HEK293 (cell line): Measurements from ENCODE around the gene KAT2B.

Source experiments
- FEZF1 ChIP-seq: fragments of 450-650 bp; formaldehyde crosslinking; IDR thresholded peaks from 2 replicates; pipeline ENCODE4 v1.5.1; 2016; ENCODE audit warnings: missing biosample characterization, missing genetic modification characterization
- GFI1B ChIP-seq: fragments of 450-650 bp; formaldehyde crosslinking; IDR thresholded peaks from 2 replicates; pipeline ENCODE4 v1.5.1; 2016; ENCODE audit warnings: missing biosample characterization, missing genetic modification characterization
- HOXC10 ChIP-seq: sonication (generic); formaldehyde crosslinking; IDR thresholded peaks from 2 replicates; pipeline ENCODE4 v1.8.1; 2023; ENCODE audit warnings: mild to moderate bottlenecking, missing genetic modification reagents
- KLF17 ChIP-seq: fragments of 450-650 bp; formaldehyde crosslinking; IDR thresholded peaks from 2 replicates; pipeline ENCODE4 v1.5.1; 2016; ENCODE audit warnings: missing biosample characterization, missing genetic modification characterization
- KLF9 ChIP-seq: fragments of 450-650 bp; formaldehyde crosslinking; IDR thresholded peaks from 2 replicates; pipeline ENCODE4 v1.5.1; 2016; ENCODE audit warnings: missing biosample characterization, missing genetic modification characterization, low read depth
- REST ChIP-seq: fragments of 450-650 bp; formaldehyde crosslinking; IDR thresholded peaks from 2 replicates; pipeline ENCODE4 v1.5.1; 2016; ENCODE audit warnings: missing biosample characterization, missing genetic modification characterization
- TRIM28 ChIP-seq: IDR thresholded peaks from 2 replicates; pipeline ENCODE4 v1.6.1; 2011; ENCODE audit warnings: low read length, control low read depth, borderline replicate concordance
- WT1 ChIP-seq: fragments of 450-650 bp; formaldehyde crosslinking; IDR thresholded peaks from 2 replicates; pipeline ENCODE4 v1.5.1; 2016; ENCODE audit warnings: missing biosample characterization, missing genetic modification characterization
- ZBTB6 ChIP-seq: fragments of 450-650 bp; formaldehyde crosslinking; IDR thresholded peaks from 2 replicates; pipeline ENCODE4 v1.5.1; 2017; ENCODE audit warnings: missing biosample characterization, missing genetic modification characterization
- ZFP3 ChIP-seq: fragments of 450-650 bp; formaldehyde crosslinking; IDR thresholded peaks from 2 replicates; pipeline ENCODE4 v1.5.1; 2016; ENCODE audit warnings: low read depth, missing biosample characterization, missing genetic modification characterization
- ZNF112 ChIP-seq: fragments of 450-650 bp; formaldehyde crosslinking; IDR thresholded peaks from 2 replicates; pipeline ENCODE4 v1.5.0; 2017; ENCODE audit warnings: missing biosample characterization, missing genetic modification characterization
- ZNF132 ChIP-seq: fragments of 450-650 bp; formaldehyde crosslinking; IDR thresholded peaks from 2 replicates; pipeline ENCODE4 v1.5.1; 2017; ENCODE audit warnings: missing biosample characterization, missing genetic modification characterization, borderline replicate concordance
- ZNF155 ChIP-seq: fragments of 450-650 bp; formaldehyde crosslinking; IDR thresholded peaks from 2 replicates; pipeline ENCODE4 v1.5.1; 2016; ENCODE audit warnings: missing biosample characterization, missing genetic modification characterization
- ZNF18 ChIP-seq: fragments of 450-650 bp; formaldehyde crosslinking; IDR thresholded peaks from 2 replicates; pipeline ENCODE4 v1.5.1; 2016; ENCODE audit warnings: missing biosample characterization, missing genetic modification characterization
- ZNF19 ChIP-seq: fragments of 450-650 bp; formaldehyde crosslinking; IDR thresholded peaks from 2 replicates; pipeline ENCODE4; 2016; ENCODE audit warnings: missing biosample characterization, missing genetic modification characterization, low read depth
- ZNF23 ChIP-seq: fragments of 450-650 bp; formaldehyde crosslinking; IDR thresholded peaks from 2 replicates; pipeline ENCODE4 v1.5.1; 2016; ENCODE audit warnings: missing biosample characterization, missing genetic modification characterization, borderline replicate concordance
- ZNF391 ChIP-seq: fragments of 450-650 bp; formaldehyde crosslinking; IDR thresholded peaks from 2 replicates; pipeline ENCODE4 v1.5.1; 2016; ENCODE audit warnings: low read depth, missing biosample characterization, missing genetic modification characterization, borderline replicate concordance
- ZNF426 ChIP-seq: fragments of 450-650 bp; formaldehyde crosslinking; IDR thresholded peaks from 2 replicates; pipeline ENCODE4 v1.5.1; 2017; ENCODE audit warnings: missing biosample characterization, missing genetic modification characterization, mild to moderate bottlenecking, inconsistent platforms, moderate library complexity
- ZNF529 ChIP-seq: fragments of 450-650 bp; formaldehyde crosslinking; IDR thresholded peaks from 2 replicates; pipeline ENCODE4 v1.5.1; 2017; ENCODE audit warnings: missing genetic modification characterization, missing biosample characterization; ENCODE audit not compliant: insufficient replicate concordance
- ZNF544 ChIP-seq: fragments of 450-650 bp; formaldehyde crosslinking; IDR thresholded peaks from 2 replicates; pipeline ENCODE4 v1.5.0; 2017; ENCODE audit warnings: missing biosample characterization, missing genetic modification characterization
- ZNF549 ChIP-seq: fragments of 450-650 bp; IDR thresholded peaks from 2 replicates; pipeline ENCODE4 v1.5.1; 2018; ENCODE audit warnings: missing biosample characterization, missing genetic modification characterization, mild to moderate bottlenecking, inconsistent platforms, moderate library complexity
- ZNF555 ChIP-seq: fragments of 450-650 bp; formaldehyde crosslinking; conservative IDR thresholded peaks from 2 replicates; pipeline ENCODE4 v1.5.1; 2017; ENCODE audit warnings: missing biosample characterization, mild to moderate bottlenecking, missing genetic modification characterization, inconsistent platforms
- ZNF561 ChIP-seq: fragments of 450-650 bp; IDR thresholded peaks from 2 replicates; pipeline ENCODE4 v1.5.1; 2018; ENCODE audit warnings: missing biosample characterization, missing genetic modification characterization, borderline replicate concordance
- ZNF571 ChIP-seq: fragments of 450-650 bp; formaldehyde crosslinking; IDR thresholded peaks from 2 replicates; pipeline ENCODE4 v1.5.0; 2017; ENCODE audit warnings: missing biosample characterization, missing genetic modification characterization
- ZNF626 ChIP-seq: fragments of 450-650 bp; sonication (Bioruptor Pico); formaldehyde crosslinking; IDR thresholded peaks from 2 replicates; pipeline ENCODE4 v1.5.1; 2018; ENCODE audit warnings: missing biosample characterization, missing genetic modification characterization, inconsistent platforms
- ZNF660 ChIP-seq: fragments of 450-650 bp; IDR thresholded peaks from 2 replicates; pipeline ENCODE4 v1.5.1; 2018; ENCODE audit warnings: missing biosample characterization, mild to moderate bottlenecking, missing genetic modification characterization
- ZNF777 ChIP-seq: fragments of 450-650 bp; formaldehyde crosslinking; IDR thresholded peaks from 2 replicates; pipeline ENCODE4 v1.5.1; 2017; ENCODE audit warnings: missing biosample characterization, missing genetic modification characterization, borderline replicate concordance
- ZNF785 ChIP-seq: fragments of 450-650 bp; formaldehyde crosslinking; IDR thresholded peaks from 2 replicates; pipeline ENCODE4 v1.5.1; 2016; ENCODE audit warnings: missing biosample characterization, missing genetic modification characterization
- ZNF792 ChIP-seq: fragments of 450-650 bp; formaldehyde crosslinking; IDR thresholded peaks from 2 replicates; pipeline ENCODE4 v1.5.1; 2016; ENCODE audit warnings: missing biosample characterization, missing genetic modification characterization
- ZSCAN18 ChIP-seq: fragments of 450-650 bp; formaldehyde crosslinking; IDR thresholded peaks from 2 replicates; pipeline ENCODE4 v1.5.1; 2016; ENCODE audit warnings: missing biosample characterization, missing genetic modification characterization

KAT2B gene

GRCh38 chr3:20039765-20040547, at the start of gene KAT2B (continued):
- TF ChIP-seq ZSCAN18 (tag by site-specific recombination) (no peak), ZNF792 (no peak), ZNF544 (tag by site-specific recombination) (no peak), HOXC10 (CRISPR knock-in tag) (no peak), ZNF561 (tag by site-specific recombination) (peak; percentile 80; the same call in 1 of the 2 replicates), ZNF426 (tag by site-specific recombination) (no peak), WT1 (tag by site-specific recombination) (peak; percentile 50), ZNF132 (tag by site-specific recombination) (no peak), ZNF19 (tag by site-specific recombination) (no peak), ZNF660 (tag by site-specific recombination) (no peak), KLF9 (peak; percentile 77), ZNF555 (tag by site-specific recombination) (no peak), ZNF23 (no peak), ZNF529 (no peak), ZNF549 (tag by site-specific recombination) (no peak), GFI1B (tag by site-specific recombination) (no peak), ZBTB6 (tag by site-specific recombination) (no peak), ZNF785 (tag by site-specific recombination) (no peak), ZFP3 (tag by site-specific recombination) (no peak), ZNF391 (no peak), REST (tag by site-specific recombination) (no peak), KLF17 (peak; percentile 88), ZNF112 (tag by site-specific recombination) (no peak), TRIM28 (no peak), ZNF18 (tag by site-specific recombination) (peak; percentile 41; the same call in 1 of the 2 replicates), ZNF626 (no peak), FEZF1 (tag by site-specific recombination) (no peak), ZNF155 (tag by site-specific recombination) (no peak), ZNF571 (tag by site-specific recombination) (no peak), ZNF777 (tag by site-specific recombination) (no peak)
